ENCODE measurements around the gene SDK1. TPM values are rescaled to one million over a fixed set of nuclear protein-coding genes. Genes with fewer than 3 reads are reported as not detected.

Gene SDK1
- total and polyA plus RNA-seq, 10 of the 15 experiments (the other 5 are each of a cell fraction or from before 2014, with no cell fraction given), result 0.14 to 0.33 TPM; not detected in 8

GRCh38 chr7:4100148-4100547 lies 799.1 kb downstream of the SDK1 start (continued):
- TF ChIP-seq BHLHE40 (IDR thresholded peaks at IDR 0.05; ENCODE audit: borderline replicate concordance in 1 of 2, low read depth in 2 of 2, low read length in 1 of 2), result no peak
- TF ChIP-seq TCF3 (IDR thresholded peaks at IDR 0.05; ENCODE audit: borderline replicate concordance, insufficient read depth, low read depth, low read length), result no peak
- TF ChIP-seq KLF5 (IDR thresholded peaks at IDR 0.05; ENCODE audit: partially characterized antibody), result no peak
- no peak for TF ChIP-seq SREBF2 (IDR thresholded peaks at IDR 0.05; ENCODE audit: low read length)
- no peak for TF ChIP-seq CEBPZ (IDR thresholded peaks at IDR 0.05; ENCODE audit: low read depth, low read length)
- no peak for TF ChIP-seq SMC3 (IDR thresholded peaks at IDR 0.05; ENCODE audit: borderline replicate concordance, low read length)

GRCh38 chr7:4100691-4101090 lies 799.6 kb downstream of the SDK1 start:
- Histone ChIP-seq H3K4me2 (ENCODE audit: control insufficient read depth, insufficient read depth) (no peak overlapping the region), H3K9me3 (replicated peaks; ENCODE audit: control insufficient read depth, insufficient read depth, low read length) (no peaks in the 10 kb centered on the region; the same call in 2 of the 3 replicates), H2AFZ (ENCODE audit: control insufficient read depth, low read depth, low read length) (no peak overlapping the region), H3K4me3 (no peak overlapping the region), H4K20me1 (ENCODE audit: control insufficient read depth, insufficient read depth) (no peaks in the 10 kb centered on the region), H3K36me3 (ENCODE audit: control insufficient read depth in 2 of 2, insufficient read depth in 2 of 2, low read length in 1 of 2) (no peaks in the 10 kb centered on the region), H3K27ac (ENCODE audit: control insufficient read depth, insufficient read depth) (no peak overlapping the region), H3K4me1 (ENCODE audit: control insufficient read depth, insufficient read depth, low read length) (no peaks in the 10 kb centered on the region), H3K79me2 (ENCODE audit: control insufficient read depth, insufficient read depth, low read length) (no peaks in the 10 kb centered on the region), H3K27me3 (replicated peaks in 1 of 2; ENCODE audit: control insufficient read depth in 2 of 2, insufficient read depth in 2 of 2, low read length in 1 of 2) (no peaks in the 10 kb centered on the region), H3K9ac (ENCODE audit: control insufficient read depth, insufficient read depth, low read length) (no peak overlapping the region)
- TF ChIP-seq RAD51 (IDR thresholded peaks at IDR 0.05) (no peak), NR2C1 (IDR thresholded peaks at IDR 0.05) (no peak), ATF2 (IDR thresholded peaks at IDR 0.05; ENCODE audit: low read length) (no peak)
- CTCF ChIA-PET, result no interaction called here
- ATAC-seq (no peak), FAIRE-seq (no peak), DNase-seq (ENCODE audit: low read depth, low spot score) (no peak)
- in situ Hi-C loops (cut with MboI), result no loop called here
- POLR2A ChIA-PET, result no interaction called here
- RAD21 ChIA-PET (ENCODE audit: unreplicated experiment), result no interaction called here
- SMC1A ChIA-PET (ENCODE audit: uncharacterized antibody, unreplicated experiment), result no interaction called here
- intact Hi-C loops (cut with micrococcal nuclease; ENCODE audit: unreplicated experiment), result no loop called here
- no TSS peak for BruUV-seq (replicated peaks)
- 76% methylated on average over 7 of the region's 11 CpGs for WGBS (ENCODE audit: insufficient coverage, insufficient replicate concordance, low lambda C conversion rate, missing lambda C conversion rate)

Data from GM12878 (cell line).